Mesothelial cell of epicardium (in vitro differentiated cells): ENCODE results near the gene ECM1. TPM values are rescaled to one million over a fixed set of nuclear protein-coding genes. Genes with fewer than 3 reads are reported as not detected.

Experiments
- DNase-seq, 2 experiments: peaks; one replicate each; pipeline ENCODE4 v3.0.0; 2021; ENCODE audit warnings: low spot score in 2 of 2; ENCODE audit not compliant: unreplicated experiment in 2 of 2
- H3K27ac Mint-ChIP-seq: 2 replicates; pipeline ENCODE4 v1.8.0; 2021; ENCODE audit warnings: mixed read lengths
- H3K27me3 Mint-ChIP-seq: 2 replicates; pipeline ENCODE4 v1.8.0; 2021; ENCODE audit warnings: low read depth, mixed read lengths
- H3K36me3 Mint-ChIP-seq: 2 replicates; pipeline ENCODE4 v1.8.0; 2021; ENCODE audit warnings: mixed read lengths
- H3K4me1 Mint-ChIP-seq: 2 replicates; pipeline ENCODE4 v1.8.0; 2021; ENCODE audit warnings: mixed read lengths
- H3K4me3 Mint-ChIP-seq: 2 replicates; pipeline ENCODE4 v1.8.0; 2021; ENCODE audit warnings: mild to moderate bottlenecking, moderate library complexity, mixed read lengths
- H3K9me3 Mint-ChIP-seq: 2 replicates; pipeline ENCODE4 v1.8.0; 2021; ENCODE audit warnings: mixed read lengths
- total RNA-seq: library from RNA; stranded (reverse); gene quantifications from 3 replicates; pipeline ENCODE4 v1.2.1, GENCODE V29; 2021
- TF ChIP-seq, protein P1 (sequence below): fragments of 200-600 bp; sonication (generic); IDR thresholded peaks from one replicate; pipeline ENCODE4 v1.5.0; 2021; ENCODE audit warnings: antibody characterized with exemption; ENCODE audit not compliant: unreplicated experiment

The ECM1 gene
- total RNA-seq, 1 donor from 2014 or later, result 5.0 TPM

GRCh38 chr1:150511985-150512660 is 4.2 kb downstream of the ECM1 start:
- no peaks in the 10 kb centered on the region for H3K9me3 Mint-ChIP-seq
- no peaks in the 10 kb centered on the region for H3K27me3 Mint-ChIP-seq
- H3K27ac Mint-ChIP-seq, result peak overlapping the region; percentile 45
- H3K4me1 Mint-ChIP-seq, result peaks cover 16% of the 10 kb centered on the region
- DNase-seq, result no peak
- TF ChIP-seq, protein P1, sequence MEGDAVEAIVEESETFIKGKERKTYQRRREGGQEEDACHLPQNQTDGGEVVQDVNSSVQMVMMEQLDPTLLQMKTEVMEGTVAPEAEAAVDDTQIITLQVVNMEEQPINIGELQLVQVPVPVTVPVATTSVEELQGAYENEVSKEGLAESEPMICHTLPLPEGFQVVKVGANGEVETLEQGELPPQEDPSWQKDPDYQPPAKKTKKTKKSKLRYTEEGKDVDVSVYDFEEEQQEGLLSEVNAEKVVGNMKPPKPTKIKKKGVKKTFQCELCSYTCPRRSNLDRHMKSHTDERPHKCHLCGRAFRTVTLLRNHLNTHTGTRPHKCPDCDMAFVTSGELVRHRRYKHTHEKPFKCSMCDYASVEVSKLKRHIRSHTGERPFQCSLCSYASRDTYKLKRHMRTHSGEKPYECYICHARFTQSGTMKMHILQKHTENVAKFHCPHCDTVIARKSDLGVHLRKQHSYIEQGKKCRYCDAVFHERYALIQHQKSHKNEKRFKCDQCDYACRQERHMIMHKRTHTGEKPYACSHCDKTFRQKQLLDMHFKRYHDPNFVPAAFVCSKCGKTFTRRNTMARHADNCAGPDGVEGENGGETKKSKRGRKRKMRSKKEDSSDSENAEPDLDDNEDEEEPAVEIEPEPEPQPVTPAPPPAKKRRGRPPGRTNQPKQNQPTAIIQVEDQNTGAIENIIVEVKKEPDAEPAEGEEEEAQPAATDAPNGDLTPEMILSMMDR, result no peak
- peaks cover 13% of the 10 kb centered on the region for H3K36me3 Mint-ChIP-seq
- no peak overlapping the region for H3K4me3 Mint-ChIP-seq

- H3K4me1 Mint-ChIP-seq, result peaks cover 12% of the 10 kb centered on the region
- no peak overlapping the region for H3K4me3 Mint-ChIP-seq
Observed at GRCh38 chr1:150512846-150513245, 4.9 kb downstream of the ECM1 start.

GRCh38 chr1:150513351-150513791 is 5.5 kb downstream of the ECM1 start:
- no peaks in the 10 kb centered on the region for H3K9me3 Mint-ChIP-seq
- H3K4me1 Mint-ChIP-seq, result peaks cover 12% of the 10 kb centered on the region
- TF ChIP-seq, protein P1, result no peak
- H3K4me3 Mint-ChIP-seq, result no peak overlapping the region
- no peaks in the 10 kb centered on the region for H3K27me3 Mint-ChIP-seq
- DNase-seq, result no peak
- H3K27ac Mint-ChIP-seq, result no peak overlapping the region
- H3K36me3 Mint-ChIP-seq, result peaks cover 9% of the 10 kb centered on the region

More at GRCh38 chr1:150512846-150513245, 4.9 kb downstream of the ECM1 start:
- no peak for DNase-seq
- peaks cover 9% of the 10 kb centered on the region for H3K36me3 Mint-ChIP-seq
- TF ChIP-seq, protein P1, result no peak
- H3K27ac Mint-ChIP-seq, result no peak overlapping the region
- no peaks in the 10 kb centered on the region for H3K9me3 Mint-ChIP-seq
- H3K27me3 Mint-ChIP-seq, result no peaks in the 10 kb centered on the region

- Mint-ChIP-seq H3K27me3 (no peaks in the 10 kb centered on the region), H3K4me3 (peak overlapping the region; percentile 93), H3K9me3 (no peaks in the 10 kb centered on the region), H3K36me3 (peaks cover 9% of the 10 kb centered on the region), H3K27ac (no peak overlapping the region), H3K4me1 (peaks cover 10% of the 10 kb centered on the region)
- TF ChIP-seq, protein P1, result no peak
- DNase-seq, result no peak
Observed at GRCh38 chr1:150514260-150514659, 6.4 kb downstream of the ECM1 start.

- no peaks in the 10 kb centered on the region for H3K9me3 Mint-ChIP-seq
- peaks cover 9% of the 10 kb centered on the region for H3K36me3 Mint-ChIP-seq
- H3K4me3 Mint-ChIP-seq, result peak overlapping the region; percentile 93
- H3K27ac Mint-ChIP-seq, result peak overlapping the region; percentile 94
- DNase-seq, result no peak
- peaks cover 10% of the 10 kb centered on the region for H3K4me1 Mint-ChIP-seq
- TF ChIP-seq, protein P1, result no peak
- H3K27me3 Mint-ChIP-seq, result no peaks in the 10 kb centered on the region
Observed at GRCh38 chr1:150514913-150515327, 7.0 kb downstream of the ECM1 start.
